Measurements from ENCODE around the gene SNRPA1.

DNA sequence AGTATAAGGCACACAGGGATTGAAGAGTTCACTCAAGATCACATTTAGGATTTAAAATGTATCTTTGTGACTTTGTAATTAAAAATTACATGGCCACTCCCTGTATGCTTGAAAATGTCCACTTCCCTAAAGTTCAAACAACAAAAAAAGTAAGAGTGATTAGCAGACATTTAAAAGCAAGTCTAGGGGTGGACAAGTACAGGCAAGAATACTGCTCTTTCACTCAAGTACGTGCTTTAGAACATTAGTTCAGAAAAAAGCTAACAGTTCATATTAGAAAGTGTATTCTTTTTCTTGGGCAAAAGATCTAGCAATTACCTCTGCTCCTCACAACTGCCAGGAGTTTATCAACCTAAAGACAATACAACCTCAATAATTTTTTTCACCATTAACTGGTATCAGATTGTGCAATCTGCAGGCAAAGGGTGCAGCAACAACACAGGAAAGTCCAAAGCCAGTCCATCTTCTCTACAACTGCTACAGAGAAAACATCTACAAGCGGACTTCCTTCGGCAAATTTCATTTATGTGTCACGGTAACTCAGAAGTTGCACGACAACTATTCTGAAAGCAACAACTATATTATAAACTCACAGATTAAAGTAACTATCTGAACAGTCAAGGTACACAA lies 61.3 kb downstream of the SNRPA1 start:
- TF ChIP-seq POLR2A (IDR thresholded peaks at IDR 0.05): no peak
- TF ChIP-seq, protein P1, sequence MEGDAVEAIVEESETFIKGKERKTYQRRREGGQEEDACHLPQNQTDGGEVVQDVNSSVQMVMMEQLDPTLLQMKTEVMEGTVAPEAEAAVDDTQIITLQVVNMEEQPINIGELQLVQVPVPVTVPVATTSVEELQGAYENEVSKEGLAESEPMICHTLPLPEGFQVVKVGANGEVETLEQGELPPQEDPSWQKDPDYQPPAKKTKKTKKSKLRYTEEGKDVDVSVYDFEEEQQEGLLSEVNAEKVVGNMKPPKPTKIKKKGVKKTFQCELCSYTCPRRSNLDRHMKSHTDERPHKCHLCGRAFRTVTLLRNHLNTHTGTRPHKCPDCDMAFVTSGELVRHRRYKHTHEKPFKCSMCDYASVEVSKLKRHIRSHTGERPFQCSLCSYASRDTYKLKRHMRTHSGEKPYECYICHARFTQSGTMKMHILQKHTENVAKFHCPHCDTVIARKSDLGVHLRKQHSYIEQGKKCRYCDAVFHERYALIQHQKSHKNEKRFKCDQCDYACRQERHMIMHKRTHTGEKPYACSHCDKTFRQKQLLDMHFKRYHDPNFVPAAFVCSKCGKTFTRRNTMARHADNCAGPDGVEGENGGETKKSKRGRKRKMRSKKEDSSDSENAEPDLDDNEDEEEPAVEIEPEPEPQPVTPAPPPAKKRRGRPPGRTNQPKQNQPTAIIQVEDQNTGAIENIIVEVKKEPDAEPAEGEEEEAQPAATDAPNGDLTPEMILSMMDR (IDR thresholded peaks at IDR 0.05): no peak
